Measurements from ENCODE around the gene SLC26A4. TPM values are rescaled to one million over a fixed set of nuclear protein-coding genes. Genes with fewer than 3 reads are reported as not detected.

Gene SLC26A4
- total RNA-seq, 2 donors from 2014 or later: 1.0 to 3.4 TPM

DNA sequence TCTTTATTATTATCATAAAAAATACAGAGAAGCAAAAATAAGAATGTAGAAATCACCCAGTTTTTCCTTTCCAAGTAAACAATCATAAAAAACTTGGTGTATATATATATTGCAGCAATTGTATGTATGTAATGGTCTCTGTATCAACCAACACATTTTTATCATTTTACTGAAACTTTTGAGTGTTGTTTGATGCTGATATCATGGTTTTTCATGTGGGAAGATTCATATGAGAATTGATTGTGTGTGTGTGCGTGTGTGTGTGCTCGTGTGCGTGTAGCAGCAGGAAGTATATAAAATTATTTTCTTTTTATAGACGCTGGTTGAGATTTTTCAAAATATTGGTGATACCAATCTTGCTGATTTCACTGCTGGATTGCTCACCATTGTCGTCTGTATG, 22.3 kb downstream of the SLC26A4 start:
- Histone ChIP-seq H3K9me3 (no peaks in the 10 kb centered on the region), H3K4me3 (no peak overlapping the region), H3K36me3 (no peaks in the 10 kb centered on the region), H3K27ac (no peak overlapping the region), H3K27me3 (replicated peaks; ENCODE audit: insufficient read depth) (no peaks in the 10 kb centered on the region), H3K4me1 (replicated peaks) (no peaks in the 10 kb centered on the region)
- WGBS: 88% methylated on average over 5 of the region's 5 CpGs
- DNase-seq (ENCODE audit: low spot score): no peak
- intact Hi-C loops (cut with DNase I): no loop called here
- no peak for TF ChIP-seq POLR2A (IDR thresholded peaks at IDR 0.05)
- TF ChIP-seq POLR2AphosphoS5 (IDR thresholded peaks at IDR 0.05): no peak

DNA sequence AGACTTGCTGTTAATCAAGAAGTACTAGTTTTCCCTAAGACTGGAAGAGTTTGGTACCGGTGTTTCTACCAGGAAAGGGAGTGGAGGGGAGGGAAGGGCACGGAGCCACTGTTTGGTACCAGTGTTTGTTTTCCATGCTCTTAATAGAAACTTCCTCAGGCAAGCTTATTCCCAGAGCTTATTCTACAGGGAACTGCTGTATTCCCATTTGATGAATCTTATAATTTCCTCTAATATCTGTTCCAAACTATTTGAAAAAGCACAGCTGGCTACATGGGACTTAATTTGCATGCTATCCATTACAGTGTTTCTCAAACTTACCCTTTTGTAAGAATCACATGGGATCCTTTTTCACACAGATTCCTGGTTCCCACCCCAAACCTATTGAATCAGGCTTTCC, 23.7 kb downstream of the SLC26A4 start:
- intact Hi-C loops (cut with DNase I): no loop called here

DNA sequence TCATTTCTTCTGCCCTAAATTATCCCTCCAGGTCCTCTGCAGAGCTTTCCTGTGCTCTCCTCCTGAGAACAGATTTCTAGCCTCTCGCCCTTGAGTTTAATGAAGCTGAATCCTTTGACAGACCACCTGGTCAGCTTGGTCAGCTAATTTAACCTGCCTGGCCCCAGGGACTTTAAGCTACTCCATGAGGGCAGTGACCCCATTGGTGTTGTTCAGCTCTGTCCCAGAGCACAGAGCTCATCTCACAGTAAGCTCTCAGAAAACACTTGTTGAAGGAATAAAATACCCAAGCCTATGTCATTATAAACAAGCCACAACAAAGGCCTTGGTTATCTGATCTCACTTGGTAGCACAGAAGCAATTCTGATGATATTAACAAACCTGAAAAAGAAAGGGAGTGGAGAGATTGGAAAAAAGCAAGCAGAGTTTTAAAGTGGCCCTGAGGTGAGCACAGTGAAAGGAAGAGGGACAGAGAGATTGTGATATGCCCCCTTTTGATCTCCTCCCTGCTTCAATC, 24.4 kb downstream of the SLC26A4 start:
- TF ChIP-seq POLR2AphosphoS5 (IDR thresholded peaks at IDR 0.05): no peak
- no peak for TF ChIP-seq POLR2A (IDR thresholded peaks at IDR 0.05)
- TF ChIP-seq, protein P1, sequence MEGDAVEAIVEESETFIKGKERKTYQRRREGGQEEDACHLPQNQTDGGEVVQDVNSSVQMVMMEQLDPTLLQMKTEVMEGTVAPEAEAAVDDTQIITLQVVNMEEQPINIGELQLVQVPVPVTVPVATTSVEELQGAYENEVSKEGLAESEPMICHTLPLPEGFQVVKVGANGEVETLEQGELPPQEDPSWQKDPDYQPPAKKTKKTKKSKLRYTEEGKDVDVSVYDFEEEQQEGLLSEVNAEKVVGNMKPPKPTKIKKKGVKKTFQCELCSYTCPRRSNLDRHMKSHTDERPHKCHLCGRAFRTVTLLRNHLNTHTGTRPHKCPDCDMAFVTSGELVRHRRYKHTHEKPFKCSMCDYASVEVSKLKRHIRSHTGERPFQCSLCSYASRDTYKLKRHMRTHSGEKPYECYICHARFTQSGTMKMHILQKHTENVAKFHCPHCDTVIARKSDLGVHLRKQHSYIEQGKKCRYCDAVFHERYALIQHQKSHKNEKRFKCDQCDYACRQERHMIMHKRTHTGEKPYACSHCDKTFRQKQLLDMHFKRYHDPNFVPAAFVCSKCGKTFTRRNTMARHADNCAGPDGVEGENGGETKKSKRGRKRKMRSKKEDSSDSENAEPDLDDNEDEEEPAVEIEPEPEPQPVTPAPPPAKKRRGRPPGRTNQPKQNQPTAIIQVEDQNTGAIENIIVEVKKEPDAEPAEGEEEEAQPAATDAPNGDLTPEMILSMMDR (IDR thresholded peaks at IDR 0.05): no peak
- DNase-seq (ENCODE audit: low spot score): no peak
- no peaks in the 10 kb centered on the region for H3K36me3 ChIP-seq
- intact Hi-C loops (cut with DNase I): no loop called here
- 95% methylated on average over 1 of the region's 1 CpG for WGBS
- no peak overlapping the region for H3K27ac ChIP-seq
- no peaks in the 10 kb centered on the region for H3K4me1 ChIP-seq (replicated peaks)
- H3K9me3 ChIP-seq: no peaks in the 10 kb centered on the region
- no peak overlapping the region for H3K4me3 ChIP-seq
- no peaks in the 10 kb centered on the region for H3K27me3 ChIP-seq (replicated peaks; ENCODE audit: insufficient read depth)

More for the DNA sequence above, 23.7 kb downstream of the SLC26A4 start:
- H3K27me3 ChIP-seq (replicated peaks; ENCODE audit: insufficient read depth): no peaks in the 10 kb centered on the region
- H3K36me3 ChIP-seq: no peaks in the 10 kb centered on the region
- 38% methylated on average over 2 of the region's 2 CpGs for WGBS
- no peaks in the 10 kb centered on the region for H3K9me3 ChIP-seq
- TF ChIP-seq POLR2A (IDR thresholded peaks at IDR 0.05) (no peak), POLR2AphosphoS5 (IDR thresholded peaks at IDR 0.05) (no peak)
- TF ChIP-seq, protein P1 (IDR thresholded peaks at IDR 0.05): no peak
- no peak overlapping the region for H3K4me3 ChIP-seq
- DNase-seq (ENCODE audit: low spot score): no peak
- no peak overlapping the region for H3K27ac ChIP-seq
- no peaks in the 10 kb centered on the region for H3K4me1 ChIP-seq (replicated peaks)

DNA sequence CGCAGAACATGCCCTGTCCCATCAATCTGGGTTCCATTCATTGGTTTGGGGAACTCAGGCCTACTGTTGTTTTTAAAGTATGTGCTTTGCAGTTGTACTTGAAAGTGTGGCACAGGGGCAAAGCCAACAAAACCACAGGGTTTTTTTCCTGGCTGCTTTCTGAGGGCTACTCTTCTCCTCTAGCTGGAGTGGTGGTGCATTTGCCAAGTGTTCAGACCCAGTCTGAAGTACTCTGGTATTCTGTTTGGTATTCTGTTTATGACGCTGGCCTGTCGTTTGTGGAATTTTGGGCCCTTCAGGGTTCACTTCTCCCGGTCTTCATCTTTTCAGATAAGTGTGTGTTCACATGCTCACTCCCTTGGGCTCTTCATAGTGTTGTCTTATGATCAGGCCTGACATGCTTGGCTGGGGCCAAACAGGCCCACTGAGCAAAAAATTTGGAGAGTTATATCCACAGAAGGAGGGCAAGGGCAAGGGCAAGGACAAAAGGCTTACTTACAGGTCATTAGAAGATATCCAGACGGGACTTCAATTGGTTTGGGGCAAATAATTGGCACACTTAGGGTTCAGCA, 26.3 kb downstream of the SLC26A4 start:
- TF ChIP-seq, protein P1 (IDR thresholded peaks at IDR 0.05): no peak
- TF ChIP-seq POLR2AphosphoS5 (IDR thresholded peaks at IDR 0.05) (no peak), POLR2A (IDR thresholded peaks at IDR 0.05) (no peak)
- Histone ChIP-seq H3K9me3 (no peaks in the 10 kb centered on the region), H3K27me3 (replicated peaks; ENCODE audit: insufficient read depth) (no peaks in the 10 kb centered on the region), H3K4me1 (replicated peaks) (no peaks in the 10 kb centered on the region), H3K27ac (no peak overlapping the region), H3K4me3 (no peak overlapping the region), H3K36me3 (no peaks in the 10 kb centered on the region)
- intact Hi-C loops (cut with DNase I): no loop called here
- no peak for DNase-seq (ENCODE audit: low spot score)
- 95% methylated on average over 5 of the region's 5 CpGs for WGBS

DNA sequence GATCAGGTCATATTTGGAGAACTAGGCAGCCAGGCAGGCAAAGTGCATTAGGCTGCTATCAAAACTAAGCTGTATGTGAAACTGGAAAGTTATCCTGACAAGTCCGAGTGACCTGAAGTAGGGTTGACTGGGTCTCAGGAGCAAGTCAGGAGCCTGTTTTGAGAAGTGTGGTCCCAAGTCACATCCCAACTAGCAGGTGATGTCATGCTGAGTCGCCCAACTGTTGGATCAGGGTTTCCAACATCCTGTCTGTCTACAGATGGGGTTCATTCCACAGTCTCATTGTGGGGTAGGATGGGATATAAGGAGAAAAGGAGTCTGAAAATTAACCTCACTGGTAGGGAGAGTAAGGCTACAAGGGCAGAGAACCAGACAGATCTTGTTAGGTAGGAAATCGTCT, 27.0 kb downstream of the SLC26A4 start:
- intact Hi-C loops (cut with DNase I): no loop called here
- no peak for DNase-seq (ENCODE audit: low spot score)
- no peaks in the 10 kb centered on the region for H3K9me3 ChIP-seq
- H3K4me1 ChIP-seq (replicated peaks): no peaks in the 10 kb centered on the region
- 73% methylated on average over 3 of the region's 3 CpGs for WGBS
- TF ChIP-seq POLR2AphosphoS5 (IDR thresholded peaks at IDR 0.05): no peak
- TF ChIP-seq POLR2A (IDR thresholded peaks at IDR 0.05): no peak
- TF ChIP-seq, protein P1 (IDR thresholded peaks at IDR 0.05): no peak
- H3K36me3 ChIP-seq: no peaks in the 10 kb centered on the region
- H3K27ac ChIP-seq: no peak overlapping the region
- H3K27me3 ChIP-seq (replicated peaks; ENCODE audit: insufficient read depth): no peaks in the 10 kb centered on the region
- H3K4me3 ChIP-seq: no peak overlapping the region
